KMS-11 (cell line): ENCODE data around the gene SLC25A33.

Source experiments
- H2AFZ ChIP-seq: fragments of 200-600 bp; sonication (generic); 2 replicates; pipeline ENCODE4 v1.6.1; 2016; ENCODE audit warnings: antibody characterized with exemption, mixed run types, low read depth
- H3K27ac ChIP-seq: fragments of 200-600 bp; sonication (generic); 2 replicates; pipeline ENCODE4 v1.6.1; 2016; ENCODE audit warnings: mild to moderate bottlenecking, mixed run types
- H3K27me3 ChIP-seq: fragments of 200-600 bp; sonication (generic); 2 replicates; pipeline ENCODE4 v1.6.1; 2017; ENCODE audit warnings: mild to moderate bottlenecking, low read depth, mixed run types, moderate library complexity; ENCODE audit not compliant: insufficient read depth
- H3K36me3 ChIP-seq: fragments of 200-600 bp; sonication (generic); 2 replicates; pipeline ENCODE4 v1.6.1; 2017; ENCODE audit warnings: mild to moderate bottlenecking, mixed run types; ENCODE audit not compliant: insufficient read depth
- H3K4me1 ChIP-seq: fragments of 200-600 bp; sonication (generic); 2 replicates; pipeline ENCODE4 v1.6.1; 2016; ENCODE audit warnings: mild to moderate bottlenecking, low read depth, mixed run types; ENCODE audit not compliant: poor library complexity, severe bottlenecking
- H3K4me2 ChIP-seq: fragments of 200-600 bp; sonication (generic); 2 replicates; pipeline ENCODE4 v1.7.0; 2016; ENCODE audit warnings: mild to moderate bottlenecking, mixed run types
- H3K4me3 ChIP-seq: fragments of 200-600 bp; sonication (generic); IDR thresholded peaks from 2 replicates; pipeline ENCODE4 v1.6.1; 2017; ENCODE audit warnings: low read depth, low read length, mixed read lengths; ENCODE audit not compliant: insufficient read depth
- H3K79me2 ChIP-seq: fragments of 200-600 bp; sonication (generic); 2 replicates; pipeline ENCODE4 v1.6.1; 2016; ENCODE audit warnings: low read depth, mixed run types; ENCODE audit not compliant: insufficient read depth
- H3K9ac ChIP-seq: fragments of 200-600 bp; sonication (generic); 2 replicates; pipeline ENCODE4 v1.6.1; 2016; ENCODE audit warnings: mild to moderate bottlenecking, mixed run types
- H4K20me1 ChIP-seq: fragments of 200-600 bp; sonication (generic); 2 replicates; pipeline ENCODE4 v1.6.1; 2016; ENCODE audit warnings: mild to moderate bottlenecking, mixed run types; ENCODE audit not compliant: insufficient read depth
- CTCF ChIP-seq: fragments of 200-600 bp; sonication (generic); conservative IDR thresholded peaks from 2 replicates; pipeline ENCODE4 v1.6.1; 2017; ENCODE audit warnings: low read depth, mild to moderate bottlenecking, antibody characterized with exemption, low read length, moderate library complexity, mixed read lengths

SLC25A33 gene

DNA sequence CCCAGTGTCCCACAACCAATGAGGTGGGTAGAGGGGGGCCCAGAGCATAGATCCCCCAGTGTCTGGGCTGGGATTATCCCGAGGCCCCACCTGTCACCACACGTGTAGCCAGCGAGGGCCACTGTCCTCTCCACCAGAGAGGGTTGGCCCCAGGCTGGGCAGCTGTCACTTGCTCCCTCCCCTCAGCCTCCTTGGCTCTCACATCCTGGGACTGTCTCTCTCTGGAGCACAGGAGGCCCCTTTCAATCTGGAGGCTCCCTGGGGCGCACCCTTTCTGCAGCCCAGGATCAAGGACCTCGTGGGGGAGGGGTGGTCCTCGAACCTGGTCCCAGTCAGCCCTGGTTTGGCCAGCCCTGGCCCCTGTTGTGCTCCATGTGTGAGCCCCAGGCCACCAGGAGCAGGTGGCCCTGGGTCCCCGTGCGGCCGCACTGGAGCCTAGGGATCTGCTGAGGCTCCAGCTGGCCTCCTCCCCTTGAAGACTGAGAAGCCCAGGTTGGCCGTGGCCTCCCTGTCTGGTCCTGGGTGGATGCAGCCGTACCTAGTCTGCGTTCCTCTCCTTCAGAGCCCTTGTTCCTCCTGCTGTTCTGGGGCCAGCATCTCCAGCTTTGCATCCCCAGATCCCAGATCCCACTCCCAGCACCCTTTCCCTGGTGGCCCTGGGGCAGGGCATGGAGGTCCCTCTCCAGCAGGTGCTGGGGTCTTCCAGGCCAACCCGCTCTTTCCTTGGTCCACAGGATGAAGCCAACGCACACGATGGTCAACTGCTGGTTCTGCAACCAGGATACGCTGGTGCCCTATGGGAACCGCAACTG is 56.1 kb downstream of the SLC25A33 start:
- Histone ChIP-seq H3K4me1 (peaks cover 8% of the 10 kb centered on the region), H3K27ac (no peak overlapping the region), H3K79me2 (peaks cover 46% of the 10 kb centered on the region), H3K27me3 (no peaks in the 10 kb centered on the region), H4K20me1 (peaks cover 12% of the 10 kb centered on the region; the same call in 1 of the 2 replicates), H3K36me3 (no peaks in the 10 kb centered on the region; the same call in 1 of the 2 replicates), H3K4me3 (no peak overlapping the region), H3K4me2 (no peak overlapping the region), H2AFZ (no peak overlapping the region), H3K9ac (no peak overlapping the region)
- no peak for TF ChIP-seq CTCF

DNA sequence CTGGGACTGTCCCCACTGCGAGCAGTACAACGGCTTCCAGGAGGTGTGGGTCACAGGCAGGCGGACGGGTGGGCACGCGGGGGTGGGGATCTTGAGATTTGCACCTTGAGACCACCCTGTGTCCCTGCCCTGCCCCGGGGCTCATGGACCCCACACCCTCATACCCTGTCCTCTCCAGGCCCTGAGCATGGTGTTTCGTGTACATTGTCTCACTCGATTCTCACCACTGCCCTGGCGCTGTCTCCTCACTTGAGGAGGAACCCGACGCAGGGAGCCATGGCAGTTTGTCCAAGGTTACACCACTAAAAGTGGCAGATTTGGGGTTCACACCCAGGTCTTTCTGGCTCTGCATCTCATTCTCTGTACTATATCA is 56.7 kb downstream of the SLC25A33 start:
- peaks cover 8% of the 10 kb centered on the region for H3K4me1 ChIP-seq
- no peak overlapping the region for H3K9ac ChIP-seq
- no peak overlapping the region for H3K4me3 ChIP-seq
- H4K20me1 ChIP-seq = peaks cover 7% of the 10 kb centered on the region; the same call in 1 of the 2 replicates
- no peak for TF ChIP-seq CTCF
- H3K27me3 ChIP-seq = no peaks in the 10 kb centered on the region
- no peak overlapping the region for H3K4me2 ChIP-seq
- no peak overlapping the region for H2AFZ ChIP-seq
- peaks cover 40% of the 10 kb centered on the region for H3K79me2 ChIP-seq
- H3K36me3 ChIP-seq = no peaks in the 10 kb centered on the region; the same call in 1 of the 2 replicates
- H3K27ac ChIP-seq = no peak overlapping the region

- H3K9ac ChIP-seq = no peak overlapping the region
- no peak overlapping the region for H3K27ac ChIP-seq
- H4K20me1 ChIP-seq = peaks cover 4% of the 10 kb centered on the region; the same call in 1 of the 2 replicates
- no peak for TF ChIP-seq CTCF
- peaks cover 34% of the 10 kb centered on the region for H3K79me2 ChIP-seq
- H3K27me3 ChIP-seq = no peaks in the 10 kb centered on the region
- H3K4me3 ChIP-seq = no peak overlapping the region
- H3K36me3 ChIP-seq = no peaks in the 10 kb centered on the region; the same call in 1 of the 2 replicates
- peaks cover 8% of the 10 kb centered on the region for H3K4me1 ChIP-seq
- H2AFZ ChIP-seq = no peak overlapping the region
- no peak overlapping the region for H3K4me2 ChIP-seq
Measured at GRCh38 chr1:9596415-9597123, 57.3 kb downstream of the SLC25A33 start.

DNA sequence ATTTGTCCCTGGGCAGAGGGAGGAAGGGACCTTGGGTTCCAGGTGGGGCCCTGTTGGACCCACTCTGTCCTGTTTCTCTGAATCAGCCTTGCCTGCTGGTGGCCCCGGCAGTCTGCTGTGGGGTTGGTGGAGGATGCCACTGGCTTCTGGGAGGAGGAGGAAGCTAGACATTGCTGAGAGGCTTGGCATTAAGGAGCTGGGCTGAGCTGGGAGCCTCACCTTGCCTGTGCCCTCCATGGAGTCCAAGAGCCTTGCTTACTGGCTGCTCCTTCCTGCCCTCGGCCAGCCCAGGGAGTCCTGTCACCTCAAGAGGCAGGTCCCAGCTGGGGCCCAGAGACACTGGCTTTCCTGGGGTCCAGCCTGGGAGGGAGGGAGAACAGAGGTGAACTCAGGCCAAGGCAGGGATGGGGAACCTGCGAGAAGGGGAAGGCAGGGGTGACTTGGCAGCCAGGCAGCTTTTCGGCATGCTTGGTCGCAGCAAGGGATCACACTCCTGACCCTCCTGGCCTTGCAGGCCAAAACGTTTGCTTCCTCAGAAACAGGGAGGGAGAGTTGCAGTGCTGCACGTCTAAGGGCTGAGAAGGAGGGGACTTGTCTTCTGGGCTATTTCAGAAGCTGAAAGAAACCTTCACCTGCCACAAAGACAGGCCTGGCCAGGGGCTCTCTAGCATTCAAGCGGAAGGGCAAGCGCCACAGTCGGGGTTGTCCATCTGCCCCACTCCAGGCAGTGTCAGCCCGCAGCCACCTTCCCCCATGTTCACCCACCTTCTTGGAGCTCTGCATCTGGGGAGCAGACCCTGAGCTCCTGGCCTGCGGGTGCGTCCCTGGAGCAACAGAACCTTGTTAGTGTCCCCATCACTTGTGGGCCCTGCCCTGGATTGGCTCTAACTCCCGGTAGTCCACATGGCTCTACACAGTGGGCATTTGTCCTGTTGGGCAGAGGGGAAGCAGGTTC is 58.4 kb downstream of the SLC25A33 start:
- Histone ChIP-seq H3K4me1 (peaks cover 8% of the 10 kb centered on the region), H2AFZ (no peak overlapping the region), H3K27ac (no peak overlapping the region), H3K27me3 (no peaks in the 10 kb centered on the region), H3K9ac (no peak overlapping the region), H3K4me2 (no peak overlapping the region), H3K79me2 (peaks cover 23% of the 10 kb centered on the region), H4K20me1 (peaks cover 4% of the 10 kb centered on the region; the same call in 1 of the 2 replicates), H3K4me3 (no peak overlapping the region), H3K36me3 (no peaks in the 10 kb centered on the region; the same call in 1 of the 2 replicates)
- no peak for TF ChIP-seq CTCF
